GM13976 (cell line): ENCODE results near the gene NEMP2.
"Not testable (repeated sequence)": the region's sequence is repeated elsewhere in the genome, so short reads cannot be mapped to it uniquely, and the experiment has no call there.

Experiments used
- DNase-seq: peaks from one replicate; pipeline ENCODE4 v3.0.0; 2012; ENCODE audit warnings: low spot score
- in situ Hi-C: fragments of 300-500 bp; cut with MboI; formaldehyde crosslinking; loops from one replicate; pipeline ENCODE4 v1.12.0; 2022; ENCODE audit warnings: low sequenced_read_pairs, mixed read lengths, inconsistent platforms; ENCODE audit not compliant: unreplicated experiment
- TF ChIP-seq, protein P1 (sequence below): IDR thresholded peaks from 2 replicates; pipeline ENCODE4 v1.5.1; 2012; ENCODE audit warnings: borderline replicate concordance, mild to moderate bottlenecking; ENCODE audit not compliant: insufficient read depth; ENCODE audit errors: extremely low read depth, missing control alignments, control extremely low read depth

NEMP2 gene

DNA sequence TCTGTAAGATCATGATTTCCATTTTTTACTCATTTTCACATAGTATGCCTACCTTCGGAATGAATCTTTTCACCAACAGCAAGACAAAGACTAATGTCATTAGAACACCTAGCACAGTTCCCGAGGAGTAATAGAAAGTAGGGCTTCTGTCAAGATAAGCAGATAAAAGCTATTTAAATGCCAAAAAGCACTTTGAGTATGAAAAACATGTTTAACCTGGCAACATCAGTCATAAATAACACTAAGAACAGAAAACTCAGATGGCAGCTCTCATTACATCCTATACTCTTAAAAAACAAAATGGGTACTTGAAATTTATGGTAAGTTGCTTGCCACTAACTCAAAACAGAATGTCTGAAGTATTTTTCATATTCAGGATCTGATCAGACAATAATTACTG, 17.1 kb downstream of the NEMP2 start:
- in situ Hi-C loops, result no loop called here
- TF ChIP-seq, protein P1, sequence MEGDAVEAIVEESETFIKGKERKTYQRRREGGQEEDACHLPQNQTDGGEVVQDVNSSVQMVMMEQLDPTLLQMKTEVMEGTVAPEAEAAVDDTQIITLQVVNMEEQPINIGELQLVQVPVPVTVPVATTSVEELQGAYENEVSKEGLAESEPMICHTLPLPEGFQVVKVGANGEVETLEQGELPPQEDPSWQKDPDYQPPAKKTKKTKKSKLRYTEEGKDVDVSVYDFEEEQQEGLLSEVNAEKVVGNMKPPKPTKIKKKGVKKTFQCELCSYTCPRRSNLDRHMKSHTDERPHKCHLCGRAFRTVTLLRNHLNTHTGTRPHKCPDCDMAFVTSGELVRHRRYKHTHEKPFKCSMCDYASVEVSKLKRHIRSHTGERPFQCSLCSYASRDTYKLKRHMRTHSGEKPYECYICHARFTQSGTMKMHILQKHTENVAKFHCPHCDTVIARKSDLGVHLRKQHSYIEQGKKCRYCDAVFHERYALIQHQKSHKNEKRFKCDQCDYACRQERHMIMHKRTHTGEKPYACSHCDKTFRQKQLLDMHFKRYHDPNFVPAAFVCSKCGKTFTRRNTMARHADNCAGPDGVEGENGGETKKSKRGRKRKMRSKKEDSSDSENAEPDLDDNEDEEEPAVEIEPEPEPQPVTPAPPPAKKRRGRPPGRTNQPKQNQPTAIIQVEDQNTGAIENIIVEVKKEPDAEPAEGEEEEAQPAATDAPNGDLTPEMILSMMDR, result no peak
- no peak for DNase-seq

DNA sequence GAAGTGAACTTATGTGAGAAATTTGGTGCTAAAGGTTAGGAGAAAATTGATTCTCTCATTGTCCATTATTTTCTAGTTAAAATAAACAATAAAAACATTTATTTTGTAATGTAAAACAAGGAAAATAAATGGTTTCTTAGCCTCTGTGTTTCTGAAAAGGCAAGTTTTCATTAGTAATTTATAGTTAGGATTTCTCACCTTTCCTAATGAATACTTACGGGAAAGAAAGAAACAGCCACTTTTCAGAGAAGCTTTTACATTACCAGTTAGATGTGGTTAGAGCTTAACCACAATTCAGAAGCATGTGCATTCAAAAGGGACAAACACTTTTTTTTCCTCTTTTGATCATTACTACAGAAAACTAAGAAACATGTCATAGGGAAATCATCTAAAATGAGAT, 18.8 kb downstream of the NEMP2 start:
- DNase-seq, result no peak
- in situ Hi-C loops, result no loop called here

DNA sequence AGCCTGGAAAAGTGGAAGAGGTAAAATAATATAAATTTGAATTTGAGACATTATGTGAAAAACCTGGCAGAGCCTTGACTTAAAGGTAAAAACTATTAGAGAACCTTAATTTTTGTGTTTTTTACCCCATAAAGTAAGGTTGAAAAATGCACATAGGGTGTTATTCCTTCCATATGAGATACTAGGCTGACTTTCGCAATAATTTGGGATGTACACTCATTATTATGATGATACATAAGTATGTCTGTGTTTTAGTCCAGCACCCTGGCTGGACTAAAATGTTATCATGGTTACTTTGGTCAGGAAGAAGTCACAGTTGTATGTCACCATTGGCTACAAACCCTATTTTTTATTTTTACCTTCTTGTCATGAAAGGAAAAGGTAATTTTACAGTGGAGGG, 19.8 kb downstream of the NEMP2 start:
- DNase-seq, result no peak
- in situ Hi-C loops, result no loop called here
- TF ChIP-seq, protein P1, result no peak

More for the DNA sequence above, 18.8 kb downstream of the NEMP2 start:
- TF ChIP-seq, protein P1, result no peak

DNA sequence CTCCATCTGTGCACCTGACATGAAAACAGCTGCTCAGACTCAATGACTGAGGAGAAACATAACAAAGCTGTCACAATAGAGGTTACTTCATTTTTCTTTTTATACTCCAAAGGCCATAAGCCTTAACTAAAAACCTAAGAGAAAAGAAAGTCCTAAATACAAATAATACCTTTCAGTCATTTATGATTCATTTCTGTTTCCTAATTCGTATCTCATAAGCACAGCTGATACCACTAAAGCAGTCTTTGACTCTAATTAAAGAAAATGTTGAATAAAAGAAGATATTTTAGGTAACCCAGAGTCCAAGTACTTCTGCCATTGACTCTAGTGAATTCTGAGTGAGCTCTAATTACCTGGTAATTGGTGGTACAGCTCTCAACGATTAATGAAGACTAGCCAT, 20.6 kb downstream of the NEMP2 start:
- TF ChIP-seq, protein P1, result no peak
- DNase-seq, result no peak
- in situ Hi-C loops, result no loop called here

DNA sequence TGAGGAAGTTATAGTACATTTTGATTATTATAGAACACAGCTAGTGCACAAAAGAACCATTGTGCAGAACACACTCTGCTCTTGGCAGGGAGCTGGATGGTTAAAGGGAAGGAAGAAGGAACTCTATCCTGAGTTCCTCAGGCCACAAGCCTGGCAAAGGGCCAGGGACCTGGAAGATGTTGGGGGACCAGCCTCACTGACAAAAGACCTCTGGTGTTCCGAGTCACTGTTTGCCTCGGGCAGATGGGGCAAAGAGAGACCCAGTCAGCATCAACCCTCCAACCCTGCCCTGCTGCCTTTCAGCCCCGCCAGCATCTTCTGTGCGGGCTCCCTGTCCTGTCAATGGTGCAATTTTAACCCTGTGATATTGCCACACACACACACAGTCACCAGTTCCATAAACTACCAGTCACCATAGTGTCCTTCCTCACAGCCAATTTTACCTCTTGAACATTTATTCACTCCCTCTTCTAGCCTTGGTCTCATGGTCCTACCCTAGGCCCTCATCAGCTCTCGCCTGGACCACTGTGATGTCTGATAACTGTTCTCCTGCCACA, 21.9 kb downstream of the NEMP2 start:
- in situ Hi-C loops, result no loop called here
- TF ChIP-seq, protein P1, result no peak
- DNase-seq, result no peak

DNA sequence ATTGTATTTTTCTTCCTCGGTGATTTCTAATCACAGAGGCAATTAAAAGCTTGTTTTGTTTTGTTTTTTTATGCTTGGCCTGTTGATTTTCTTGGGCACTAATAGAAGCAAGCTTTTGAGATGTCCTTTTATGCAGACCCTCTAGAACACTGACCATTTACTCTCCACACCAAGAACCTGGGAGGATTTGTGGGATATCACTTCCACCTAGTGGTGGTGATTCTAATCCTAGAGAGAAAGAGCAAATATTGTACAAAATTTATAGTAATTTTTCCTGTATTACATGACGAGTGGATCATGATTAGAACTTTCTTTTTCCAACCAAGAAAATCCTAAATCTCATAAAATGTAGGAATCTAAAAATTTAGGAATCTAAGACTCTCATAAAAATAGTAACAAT, 23.4 kb downstream of the NEMP2 start:
- TF ChIP-seq, protein P1, result peak; percentile 21
- in situ Hi-C loops, result no loop called here
- no peak for DNase-seq

DNA sequence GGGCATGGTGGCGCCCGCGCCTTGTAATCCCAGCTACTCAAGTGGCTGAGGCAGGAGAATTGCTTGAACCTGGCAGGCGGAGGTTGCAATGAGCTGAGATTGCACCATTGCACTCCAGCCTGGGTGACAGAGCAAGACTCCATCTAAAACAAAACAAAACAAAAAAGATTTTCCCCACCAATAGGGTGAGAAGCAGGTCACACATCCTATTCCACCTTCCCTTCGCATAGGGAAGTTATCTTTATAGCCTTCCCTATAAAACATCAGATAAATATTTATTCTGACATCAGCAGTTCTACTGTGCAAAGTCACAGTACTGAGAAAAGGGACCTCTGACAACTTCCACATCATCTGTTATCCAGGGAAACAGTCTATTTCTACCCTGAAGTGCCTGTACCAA, 24.6 kb downstream of the NEMP2 start:
- not testable (repeated sequence) for DNase-seq
- in situ Hi-C loops, result loop anchor here (10.0 kb wide), 1 partner anchor 125 kb away; no protein-coding TSS in a partner anchor
